GM21723 (cell line): ENCODE data around the gene PLCL2.

Experiments
- ATAC-seq: cut with Tn5 transposase; IDR thresholded peaks from one replicate; pipeline ENCODE4 v1.9.1; 2021; ENCODE audit warnings: mild to moderate bottlenecking, moderate library complexity; ENCODE audit not compliant: unreplicated experiment

Gene PLCL2

GRCh38 chr3:16864610-16865313 lies 20.0 kb upstream of the PLCL2 start:
- no peak for ATAC-seq

GRCh38 chr3:16865335-16865734 lies 19.4 kb upstream of the PLCL2 start:
- no peak for ATAC-seq

- no peak for ATAC-seq
Measured at GRCh38 chr3:16866571-16866970, 18.2 kb upstream of the PLCL2 start.

GRCh38 chr3:16868513-16868912 lies 16.2 kb upstream of the PLCL2 start:
- ATAC-seq = no peak

GRCh38 chr3:16869261-16870005 lies 15.3 kb upstream of the PLCL2 start:
- ATAC-seq = no peak

GRCh38 chr3:16871915-16872842 lies 12.6 kb upstream of the PLCL2 start:
- ATAC-seq = no peak

GRCh38 chr3:16873872-16874271 lies 10.9 kb upstream of the PLCL2 start:
- no peak for ATAC-seq

- ATAC-seq = no peak
Measured at GRCh38 chr3:16875876-16876550, 8.7 kb upstream of the PLCL2 start.

- no peak for ATAC-seq
Measured at GRCh38 chr3:16877505-16877904, 7.2 kb upstream of the PLCL2 start.

- no peak for ATAC-seq
Measured at GRCh38 chr3:16877911-16878310, 6.8 kb upstream of the PLCL2 start.

GRCh38 chr3:16881896-16882630 lies 2.7 kb upstream of the PLCL2 start:
- ATAC-seq = no peak

GRCh38 chr3:16883057-16883722 lies 1.6 kb upstream of the PLCL2 start:
- ATAC-seq = no peak

GRCh38 chr3:16883723-16884083 lies 1.1 kb upstream of the PLCL2 start:
- no peak for ATAC-seq

- ATAC-seq = peak; percentile 52
Measured at GRCh38 chr3:16884084-16884747, 539 bp upstream of the PLCL2 start.

GRCh38 chr3:16885593-16886302 lies 993 bp downstream of the PLCL2 start:
- peak; percentile 43 for ATAC-seq

GRCh38 chr3:16886303-16886683 lies 1.5 kb downstream of the PLCL2 start:
- no peak for ATAC-seq

GRCh38 chr3:16887130-16887529 lies 2.4 kb downstream of the PLCL2 start:
- ATAC-seq = no peak

GRCh38 chr3:16888356-16888755 lies 3.6 kb downstream of the PLCL2 start:
- no peak for ATAC-seq
